T-helper 17 cell (primary cell): Measurements from ENCODE around the gene TMEM109. TPM values are rescaled to one million over a fixed set of nuclear protein-coding genes. Genes with fewer than 3 reads are reported as not detected.

Experiments
- ATAC-seq: fragments of 150-1000 bp; cut with Tn5 transposase; 2 replicates; pipeline ENCODE4 v1.10.0; 2021; ENCODE audit warnings: mild to moderate bottlenecking, moderate library complexity
- DNase-seq, 3 donors: peaks; one replicate each; pipeline versions ENCODE4 v3.0.0 to v3.0.0-alpha.2; 2020 to 2021
- H3K9me3 ChIP-seq: one replicate; pipeline ENCODE4 v1.7.0; 2013; ENCODE audit warnings: low read length, mild to moderate bottlenecking; ENCODE audit not compliant: control insufficient read depth, poor library complexity, severe bottlenecking
- H3K27ac Mint-ChIP-seq: one replicate; pipeline ENCODE4 v1.8.0; 2022; ENCODE audit warnings: mild to moderate bottlenecking, moderate library complexity, mixed read lengths
- H3K27me3 Mint-ChIP-seq: one replicate; pipeline ENCODE4 v1.8.0; 2022; ENCODE audit warnings: mixed read lengths
- H3K36me3 Mint-ChIP-seq: one replicate; pipeline ENCODE4 v1.8.0; 2022; ENCODE audit warnings: low read depth, mixed read lengths
- H3K4me1 Mint-ChIP-seq: one replicate; pipeline ENCODE4 v1.8.0; 2022; ENCODE audit warnings: mild to moderate bottlenecking, mixed read lengths
- H3K4me3 Mint-ChIP-seq: one replicate; pipeline ENCODE4 v1.8.0; 2022; ENCODE audit warnings: mild to moderate bottlenecking, moderate library complexity, mixed read lengths
- total RNA-seq, 4 donors: library from RNA in 2 of 4; stranded (reverse) in 2 of 4; gene quantifications; one replicate each; pipeline ENCODE4 v1.2.3 and lab custom pipeline; 2022 to 2026

TMEM109 gene
- total RNA-seq, 2 donors from 2014 or later: 42.8 to 52.7 TPM

GRCh38 chr11:60910281-60910687 lies 3.7 kb upstream of the TMEM109 start:
- Mint-ChIP-seq H3K4me3 (no peak overlapping the region), H3K36me3 (peaks cover 2% of the 10 kb centered on the region), H3K27ac (no peak overlapping the region), H3K4me1 (peaks cover 24% of the 10 kb centered on the region), H3K27me3 (peaks cover 4% of the 10 kb centered on the region)
- ATAC-seq (no peak), DNase-seq (no peak)
- H3K9me3 ChIP-seq: no peaks in the 10 kb centered on the region

- H3K36me3 Mint-ChIP-seq: peaks cover 2% of the 10 kb centered on the region
- no peak overlapping the region for H3K27ac Mint-ChIP-seq
Observed at GRCh38 chr11:60910711-60911380, 3.1 kb upstream of the TMEM109 start.

GRCh38 chr11:60912223-60912850 lies 1.6 kb upstream of the TMEM109 start:
- peaks cover 2% of the 10 kb centered on the region for H3K36me3 Mint-ChIP-seq
- H3K4me3 Mint-ChIP-seq: peak overlapping the region; percentile 51
- peaks cover 4% of the 10 kb centered on the region for H3K27me3 Mint-ChIP-seq
- no peak for DNase-seq
- peaks cover 32% of the 10 kb centered on the region for H3K4me1 Mint-ChIP-seq
- no peak for ATAC-seq
- peak overlapping the region; percentile 69 for H3K27ac Mint-ChIP-seq
- H3K9me3 ChIP-seq: no peaks in the 10 kb centered on the region

More at GRCh38 chr11:60910711-60911380, 3.1 kb upstream of the TMEM109 start:
- H3K9me3 ChIP-seq: no peaks in the 10 kb centered on the region
- DNase-seq: no peak
- Mint-ChIP-seq H3K27me3 (peaks cover 4% of the 10 kb centered on the region), H3K4me3 (no peak overlapping the region), H3K4me1 (peaks cover 25% of the 10 kb centered on the region)
- ATAC-seq: no peak

GRCh38 chr11:60912851-60913528 lies 968 bp upstream of the TMEM109 start:
- Mint-ChIP-seq H3K4me3 (peak overlapping the region; percentile 100), H3K4me1 (peaks cover 30% of the 10 kb centered on the region), H3K36me3 (peaks cover 2% of the 10 kb centered on the region), H3K27me3 (peaks cover 4% of the 10 kb centered on the region), H3K27ac (peak overlapping the region; percentile 100)
- no peak for DNase-seq
- H3K9me3 ChIP-seq: no peaks in the 10 kb centered on the region
- ATAC-seq: no peak

GRCh38 chr11:60914633-60915247 lies 782 bp downstream of the TMEM109 start:
- peaks cover 2% of the 10 kb centered on the region for H3K36me3 Mint-ChIP-seq
- peaks cover 32% of the 10 kb centered on the region for H3K4me1 Mint-ChIP-seq
- ATAC-seq (peak; percentile 36), DNase-seq (peak in 1 of 3 donors; percentile 22)
- H3K27ac Mint-ChIP-seq: peak overlapping the region; percentile 100
- H3K27me3 Mint-ChIP-seq: peaks cover 4% of the 10 kb centered on the region
- H3K9me3 ChIP-seq: no peaks in the 10 kb centered on the region
- peak overlapping the region; percentile 100 for H3K4me3 Mint-ChIP-seq

- DNase-seq (peak; percentile 34 to 49 (median 39)), ATAC-seq (peak; percentile 48)
- Mint-ChIP-seq H3K4me1 (peaks cover 32% of the 10 kb centered on the region), H3K4me3 (peak overlapping the region; percentile 100), H3K27me3 (peaks cover 4% of the 10 kb centered on the region), H3K27ac (peak overlapping the region; percentile 77), H3K36me3 (peaks cover 5% of the 10 kb centered on the region)
- H3K9me3 ChIP-seq: no peaks in the 10 kb centered on the region
Observed at GRCh38 chr11:60915248-60915914, 1.4 kb downstream of the TMEM109 start.

- H3K9me3 ChIP-seq: no peaks in the 10 kb centered on the region
- H3K27me3 Mint-ChIP-seq: peaks cover 3% of the 10 kb centered on the region
- no peak for ATAC-seq
- no peak for DNase-seq
- H3K4me1 Mint-ChIP-seq: peaks cover 32% of the 10 kb centered on the region
- peaks cover 7% of the 10 kb centered on the region for H3K36me3 Mint-ChIP-seq
- H3K27ac Mint-ChIP-seq: no peak overlapping the region
- H3K4me3 Mint-ChIP-seq: peak overlapping the region; percentile 39
Observed at GRCh38 chr11:60916669-60917206, 2.8 kb downstream of the TMEM109 start.

GRCh38 chr11:60917267-60917666 lies 3.3 kb downstream of the TMEM109 start:
- H3K4me1 Mint-ChIP-seq: peaks cover 30% of the 10 kb centered on the region
- DNase-seq: no peak
- H3K27ac Mint-ChIP-seq: no peak overlapping the region
- no peaks in the 10 kb centered on the region for H3K9me3 ChIP-seq
- peaks cover 2% of the 10 kb centered on the region for H3K27me3 Mint-ChIP-seq
- H3K4me3 Mint-ChIP-seq: peak overlapping the region; percentile 39
- no peak for ATAC-seq
- H3K36me3 Mint-ChIP-seq: peaks cover 8% of the 10 kb centered on the region

GRCh38 chr11:60918251-60918938 lies 4.4 kb downstream of the TMEM109 start:
- Mint-ChIP-seq H3K4me1 (peaks cover 35% of the 10 kb centered on the region), H3K4me3 (no peak overlapping the region), H3K27ac (no peak overlapping the region), H3K36me3 (peaks cover 11% of the 10 kb centered on the region), H3K27me3 (peaks cover 10% of the 10 kb centered on the region)
- H3K9me3 ChIP-seq: no peaks in the 10 kb centered on the region
- ATAC-seq (no peak), DNase-seq (no peak)

GRCh38 chr11:60918939-60919265 lies 4.9 kb downstream of the TMEM109 start:
- H3K27me3 Mint-ChIP-seq: peaks cover 14% of the 10 kb centered on the region
- no peak overlapping the region for H3K4me3 Mint-ChIP-seq
- DNase-seq: no peak
- H3K27ac Mint-ChIP-seq: no peak overlapping the region
- peaks cover 11% of the 10 kb centered on the region for H3K36me3 Mint-ChIP-seq
- peaks cover 31% of the 10 kb centered on the region for H3K4me1 Mint-ChIP-seq
- ATAC-seq: no peak
- no peaks in the 10 kb centered on the region for H3K9me3 ChIP-seq

GRCh38 chr11:60919320-60919719 lies 5.4 kb downstream of the TMEM109 start:
- Mint-ChIP-seq H3K4me1 (peaks cover 29% of the 10 kb centered on the region), H3K36me3 (peaks cover 9% of the 10 kb centered on the region), H3K4me3 (no peak overlapping the region), H3K27me3 (peaks cover 14% of the 10 kb centered on the region), H3K27ac (no peak overlapping the region)
- H3K9me3 ChIP-seq: no peaks in the 10 kb centered on the region
- DNase-seq (no peak), ATAC-seq (no peak)

- Mint-ChIP-seq H3K4me3 (no peak overlapping the region), H3K27ac (no peak overlapping the region), H3K27me3 (peaks cover 14% of the 10 kb centered on the region), H3K4me1 (peaks cover 27% of the 10 kb centered on the region), H3K36me3 (peaks cover 9% of the 10 kb centered on the region)
- ATAC-seq (no peak), DNase-seq (no peak)
- H3K9me3 ChIP-seq: no peaks in the 10 kb centered on the region
Observed at GRCh38 chr11:60919956-60920355, 6.0 kb downstream of the TMEM109 start.
